ENCODE results near the gene GOLGA6L4.
"Not testable (repeated sequence)": the region's sequence is repeated elsewhere in the genome, so short reads cannot be mapped to it uniquely, and the experiment has no call there.

GRCh38 chr15:84195603-84196002 is 40.0 kb upstream of the GOLGA6L4 start:
- not testable (repeated sequence) for TF ChIP-seq CTCF, POLR2A (IDR thresholded peaks at IDR 0.05)

Data from heart left ventricle (tissue), 13 donors.